ENCODE measurements around the gene UROC1.

Gene UROC1

DNA sequence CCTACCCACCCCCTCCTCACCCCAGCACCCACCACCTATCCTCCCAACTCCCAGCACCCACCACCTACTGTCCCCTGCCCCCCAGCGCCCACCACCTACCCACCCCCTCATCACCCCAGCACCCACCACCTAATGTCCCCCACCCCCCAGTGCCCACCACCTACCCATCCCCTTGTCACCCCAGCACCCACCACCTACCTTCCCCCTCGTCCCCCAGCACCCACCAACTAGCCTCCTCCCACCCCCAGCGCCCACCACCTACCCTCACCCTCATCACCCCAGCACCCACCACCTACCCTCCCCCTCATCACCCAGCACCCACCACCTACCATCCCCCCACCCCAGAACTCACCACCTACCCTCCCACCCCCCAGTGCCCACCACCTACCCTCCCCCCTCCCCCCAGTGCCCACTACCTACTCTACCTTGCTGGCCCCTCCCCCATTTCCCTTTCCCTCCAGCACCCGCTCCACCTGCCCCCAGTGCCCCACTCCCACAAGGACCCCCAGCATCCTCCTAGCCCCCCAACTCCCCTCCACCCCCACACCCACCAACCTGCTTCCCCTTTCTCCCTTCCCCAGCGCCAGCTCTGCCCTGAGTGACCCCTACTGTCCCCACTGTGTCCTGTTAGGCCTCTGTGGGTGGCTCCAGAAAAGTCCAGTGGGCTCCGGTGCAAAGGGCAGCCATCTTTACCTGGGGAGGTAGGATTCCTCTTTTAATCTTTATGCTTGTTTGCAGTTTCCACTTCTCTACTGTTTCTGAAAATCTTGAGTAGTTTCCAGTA lies 1.2 kb downstream of the UROC1 start:
- DNase-seq (ENCODE audit: low spot score), result no peak

- no peak for DNase-seq (ENCODE audit: low spot score)
These were observed 2.4 kb downstream of the UROC1 start for GRCh38 chr3:126515066-126515706.

- DNase-seq (ENCODE audit: low spot score), result no peak
These were observed 3.4 kb downstream of the UROC1 start for GRCh38 chr3:126514161-126514560.

GRCh38 chr3:126512916-126513650 lies 4.5 kb downstream of the UROC1 start:
- DNase-seq (ENCODE audit: low spot score), result no peak

GRCh38 chr3:126512026-126512425 lies 5.5 kb downstream of the UROC1 start:
- DNase-seq (ENCODE audit: low spot score), result no peak

GRCh38 chr3:126511291-126511690 lies 6.3 kb downstream of the UROC1 start:
- no peak for DNase-seq (ENCODE audit: low spot score)

DNA sequence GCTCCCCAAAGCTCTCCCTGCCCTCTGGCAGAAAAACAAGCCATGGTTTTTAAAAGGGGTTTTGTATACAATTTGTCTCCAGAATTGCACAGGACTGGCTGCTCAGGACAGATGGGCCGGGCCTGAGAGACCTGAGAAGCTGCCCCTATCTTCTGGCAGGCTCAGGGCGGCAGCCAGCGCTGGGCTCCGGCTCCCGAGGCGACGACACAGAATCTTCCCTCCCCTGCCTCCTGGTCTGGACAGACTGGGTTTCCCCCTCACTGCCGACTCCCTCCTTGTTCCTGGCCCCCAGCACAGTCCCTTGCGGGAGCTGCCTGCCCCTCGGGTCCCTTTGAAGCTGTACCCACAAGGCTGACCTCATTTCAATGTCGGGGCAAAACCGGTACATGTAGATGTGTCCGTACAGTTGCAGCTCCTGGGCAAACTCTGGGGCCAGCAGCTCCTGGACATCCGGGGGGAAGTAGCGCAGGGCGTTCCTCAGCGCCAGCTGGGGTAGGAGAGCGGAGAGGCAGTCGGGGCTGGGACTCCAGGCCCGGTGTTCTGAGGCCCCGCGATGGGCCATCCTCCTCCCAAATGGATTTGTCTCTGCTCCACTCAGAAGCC lies 7.2 kb downstream of the UROC1 start:
- no peak for DNase-seq (ENCODE audit: low spot score)

DNA sequence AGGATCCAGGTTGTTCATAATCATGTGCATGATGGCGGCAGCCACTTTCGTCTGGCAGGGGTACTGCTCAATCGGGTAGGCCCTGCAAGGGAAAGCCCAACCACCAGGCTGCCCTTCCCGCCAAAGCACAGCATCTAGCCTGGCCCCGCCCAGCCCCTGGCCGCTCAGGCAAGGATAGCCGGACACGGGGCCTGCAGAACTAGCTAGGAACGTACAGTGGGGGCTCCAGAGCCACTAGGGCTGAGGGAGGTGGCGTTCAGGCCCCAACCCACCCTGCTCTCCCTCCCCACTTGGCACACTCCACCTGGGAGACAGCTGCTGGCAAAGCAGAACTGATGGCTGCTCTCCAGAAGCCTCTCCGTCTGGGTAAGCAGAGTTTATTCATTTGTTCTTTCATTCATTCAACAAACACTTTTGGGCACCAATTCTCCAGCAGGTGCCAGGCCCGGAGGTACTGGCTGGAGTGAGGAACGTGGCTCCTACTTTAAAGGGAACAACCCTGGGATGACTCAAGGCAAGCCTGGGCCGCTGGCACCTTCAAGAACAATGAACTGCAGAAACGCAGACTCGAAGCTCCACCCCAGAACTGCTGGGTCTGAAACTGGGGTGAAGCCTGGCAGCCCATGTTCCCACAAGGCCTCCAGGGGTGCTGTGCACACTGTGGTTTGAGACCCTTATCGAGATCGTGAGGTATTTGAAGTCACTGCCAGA lies 7.8 kb downstream of the UROC1 start:
- no peak for DNase-seq (ENCODE audit: low spot score)

- DNase-seq (ENCODE audit: low spot score), result no peak
These were observed 9.0 kb downstream of the UROC1 start for GRCh38 chr3:126508564-126508964.

GRCh38 chr3:126507886-126508285 lies 9.7 kb downstream of the UROC1 start:
- no peak for DNase-seq (ENCODE audit: low spot score)

GRCh38 chr3:126503701-126504100 lies 13.9 kb downstream of the UROC1 start:
- no peak for DNase-seq (ENCODE audit: low spot score)

DNA sequence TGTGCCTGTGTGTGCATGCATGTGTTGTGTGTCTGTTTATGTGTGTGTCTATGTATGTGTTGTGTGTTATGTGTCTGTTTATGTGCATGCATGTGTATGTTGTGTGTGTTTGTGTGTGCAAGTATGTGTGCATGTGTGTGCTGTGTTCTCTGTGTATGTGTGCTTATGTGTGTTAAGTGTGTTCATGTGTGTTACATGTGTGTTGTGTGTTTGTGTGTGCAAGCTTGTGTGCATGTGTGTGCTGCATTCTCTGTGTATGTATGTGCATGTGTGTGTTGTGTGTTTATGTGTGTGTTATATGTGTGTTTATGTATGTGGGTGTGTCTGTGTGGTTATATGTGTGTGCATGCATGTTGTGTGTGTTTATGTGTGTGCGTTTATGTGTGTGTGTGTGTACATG lies 14.9 kb downstream of the UROC1 start:
- no peak for DNase-seq (ENCODE audit: low spot score)

DNA sequence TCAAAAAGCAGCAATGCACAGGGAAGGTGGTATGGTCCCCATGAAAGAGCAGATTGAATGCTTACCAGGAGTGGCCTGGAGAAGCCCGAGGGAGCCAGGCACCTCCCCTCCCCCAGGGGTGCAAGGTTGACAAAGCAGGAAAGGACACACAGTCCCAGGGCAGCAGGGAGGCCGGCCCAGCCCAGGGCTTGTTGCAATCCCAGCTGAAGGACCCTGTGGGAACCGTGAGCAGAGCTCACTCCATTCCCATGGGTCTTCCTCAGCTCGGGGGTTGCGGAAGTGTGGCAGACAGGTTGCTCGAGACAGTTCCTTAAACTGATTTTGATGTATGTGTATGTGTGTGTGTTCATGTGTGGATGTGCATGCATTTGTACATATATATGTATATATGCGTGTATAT lies 15.8 kb downstream of the UROC1 start:
- no peak for DNase-seq (ENCODE audit: low spot score)

GRCh38 chr3:126501054-126501453 lies 16.5 kb downstream of the UROC1 start:
- DNase-seq (ENCODE audit: low spot score), result no peak

- DNase-seq (ENCODE audit: low spot score), result no peak
These were observed 17.6 kb downstream of the UROC1 start for GRCh38 chr3:126500016-126500415.

GRCh38 chr3:126499401-126499800 lies 18.2 kb downstream of the UROC1 start:
- DNase-seq (ENCODE audit: low spot score), result no peak

DNA sequence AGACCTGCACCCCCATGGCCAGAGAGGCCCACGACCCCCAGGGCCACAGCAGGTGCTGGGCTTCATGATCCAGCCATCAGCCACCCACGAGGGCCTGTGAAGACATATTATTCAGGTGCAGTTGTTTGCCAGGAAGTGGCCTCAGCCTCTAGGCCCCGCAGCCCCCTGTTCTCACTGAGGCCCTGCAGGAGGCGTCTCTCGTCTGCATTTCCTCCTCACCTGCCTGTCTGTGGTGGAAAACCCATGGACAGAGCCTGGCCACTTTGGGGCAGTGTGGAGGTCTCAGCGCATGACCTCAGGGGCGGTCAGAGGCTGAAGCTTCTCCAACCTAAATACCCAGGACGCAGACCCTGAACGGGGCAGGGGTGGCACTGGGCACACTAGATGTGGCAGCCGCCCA lies 18.6 kb downstream of the UROC1 start:
- DNase-seq (ENCODE audit: low spot score), result no peak

- DNase-seq (ENCODE audit: low spot score), result no peak
These were observed 19.1 kb downstream of the UROC1 start for GRCh38 chr3:126498461-126498860.

- DNase-seq (ENCODE audit: low spot score), result no peak
These were observed 19.6 kb downstream of the UROC1 start for GRCh38 chr3:126497956-126498355.

DNA sequence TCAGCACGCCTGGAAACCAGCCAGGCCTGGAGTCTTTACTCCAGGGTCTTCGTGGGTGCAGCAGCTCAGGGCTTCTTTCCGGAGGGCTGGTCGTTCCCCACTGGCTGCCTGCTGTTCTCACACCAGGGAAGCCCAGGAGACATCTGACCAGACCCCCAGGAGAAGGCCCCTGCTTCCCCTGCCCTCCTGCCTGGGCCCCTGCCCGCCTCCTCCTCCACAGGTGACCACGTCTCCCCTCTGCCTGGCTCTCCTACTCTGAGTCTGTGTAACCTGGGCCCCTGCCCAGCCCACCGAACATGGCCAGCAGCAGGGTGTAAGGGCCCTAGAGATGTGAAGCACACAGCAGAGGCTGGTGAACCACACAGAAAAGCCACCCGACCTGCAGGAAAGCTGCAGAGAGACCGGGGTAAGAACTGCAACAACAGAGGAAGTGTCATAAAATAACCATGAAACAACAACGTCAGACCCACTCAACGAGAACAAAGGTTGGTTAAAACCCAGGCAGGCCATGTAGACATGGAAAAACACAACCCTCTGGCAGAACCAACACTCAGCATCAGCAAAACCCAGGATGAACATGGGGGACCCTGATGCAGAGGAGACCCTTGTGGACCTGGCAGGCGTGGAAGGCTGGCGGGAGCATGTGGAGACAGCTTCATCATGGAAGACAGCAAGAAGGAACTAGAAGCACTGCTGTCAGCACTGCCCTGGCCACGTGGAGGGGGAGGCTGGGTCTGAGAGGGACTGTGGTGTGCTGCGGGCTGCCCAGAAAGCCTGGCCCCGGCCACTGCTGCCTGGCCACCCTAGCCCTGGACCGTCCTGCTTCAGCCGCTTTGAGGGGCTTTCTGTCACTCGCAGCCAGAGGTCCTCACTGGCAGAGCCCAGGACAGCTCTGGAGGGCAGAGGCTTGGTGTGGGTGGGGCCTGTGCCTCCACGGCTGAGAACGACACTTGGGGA lies 20.4 kb downstream of the UROC1 start:
- no peak for DNase-seq (ENCODE audit: low spot score)

DNA sequence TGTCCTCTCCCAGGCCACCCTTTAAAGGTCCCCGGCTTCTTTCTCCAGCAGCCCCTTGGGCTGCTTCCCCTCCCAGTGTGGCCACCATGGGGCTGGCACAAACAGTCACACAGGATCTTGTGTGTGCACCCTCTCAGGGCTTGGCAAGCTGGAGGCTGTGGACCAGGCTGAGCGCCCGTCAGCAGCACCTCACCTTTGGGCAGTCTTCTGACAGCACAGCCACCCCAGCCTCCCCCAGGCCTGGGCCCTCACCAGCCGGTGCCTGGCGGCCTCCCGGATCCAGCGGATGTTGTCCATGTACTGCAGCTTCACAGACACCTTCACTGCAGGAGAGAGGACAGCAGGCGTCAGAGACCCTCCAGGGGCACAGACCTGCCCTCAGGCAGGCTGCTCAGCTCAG lies 21.8 kb downstream of the UROC1 start:
- no peak for DNase-seq (ENCODE audit: low spot score)

All from putamen (tissue), 1 donor.